Gastroesophageal sphincter (tissue), 4 donors: ENCODE data around the gene AMPD2. TPM values are rescaled to one million over a fixed set of nuclear protein-coding genes. Genes with fewer than 3 reads are reported as not detected.
"Not testable (repeated sequence)": the region's sequence is repeated elsewhere in the genome, so short reads cannot be mapped to it uniquely, and the experiment has no call there.

Experiments used
- ATAC-seq: fragments of 150-250 bp; one replicate; pipeline ENCODE4 v1.9.1; 2016; ENCODE audit warnings: mild to moderate bottlenecking, moderate library complexity
- H3K27ac ChIP-seq, 4 donors: fragments of 200-600 bp; sonication (generic) in 3 of 4; 1 replicate in 3 of 4; 2 replicates in 1 of 4; pipeline ENCODE4 v1.5.1; 2016 to 2019
- H3K27me3 ChIP-seq: fragments of 200-600 bp; sonication (generic); one replicate; pipeline ENCODE4 v1.5.1; 2019
- H3K36me3 ChIP-seq, 2 donors: fragments of 200-600 bp; sonication (generic); one replicate each; pipeline ENCODE4 v1.5.1; 2019; ENCODE audit warnings: control low read depth in 1 of 2
- H3K4me1 ChIP-seq, 3 donors: fragments of 200-600 bp; sonication (generic); 1 replicate in 2 of 3; 2 replicates in 1 of 3; pipeline ENCODE4 v1.5.1; 2016 to 2019; ENCODE audit warnings: control low read depth in 2 of 3
- H3K4me3 ChIP-seq, 2 donors: fragments of 200-600 bp; sonication (generic); one replicate each; pipeline ENCODE4 v1.5.1; 2019; ENCODE audit warnings: mild to moderate bottlenecking in 1 of 2, moderate library complexity in 1 of 2
- H3K9me3 ChIP-seq, 3 donors: fragments of 200-600 bp; sonication (generic); one replicate each; pipeline ENCODE4 v1.5.1; 2017 to 2019; ENCODE audit warnings: control low read depth in 2 of 3
- CTCF ChIP-seq, 4 experiments: fragments of 200-600 bp in 2 of 4; fragments of 450-650 bp in 2 of 4; sonication (generic) in 1 of 4; IDR thresholded peaks; one replicate each; pipeline ENCODE4 v1.5.1; 2017 to 2019; ENCODE audit warnings: antibody characterized with exemption in 4 of 4, mild to moderate bottlenecking in 2 of 4, moderate library complexity in 2 of 4
- EP300 ChIP-seq: sonication (generic); formaldehyde crosslinking; IDR thresholded peaks from one replicate; pipeline ENCODE4 v1.6.1; 2017; ENCODE audit warnings: antibody characterized with exemption, mild to moderate bottlenecking
- POLR2A ChIP-seq, 2 donors: fragments of 450-650 bp; IDR thresholded peaks; one replicate each; pipeline ENCODE4 v1.6.1; 2017; ENCODE audit warnings: antibody characterized with exemption in 2 of 2, mild to moderate bottlenecking in 2 of 2, moderate library complexity in 1 of 2
- POLR2AphosphoS5 ChIP-seq: sonication (generic); formaldehyde crosslinking; IDR thresholded peaks from one replicate; pipeline ENCODE4 v1.6.1; 2017; ENCODE audit warnings: antibody characterized with exemption
- WGBS, 2 donors: methylation state at CpG; one replicate each; pipeline ENCODE4 v1.1.5; 2018; ENCODE audit warnings: low coverage in 1 of 2; 5-methylcytosine and 5-hydroxymethylcytosine counted together
- total RNA-seq, 4 donors: library from RNA; depleted of rRNA; stranded (reverse); fragments of >200 nt; gene quantifications; one replicate each; pipeline ENCODE4 v1.1.0, GENCODE V29; 2016

The AMPD2 gene
- total RNA-seq, 4 donors from 2014 or later: 28.9 to 38.0 (median 35.6) TPM

GRCh38 chr1:109657395-109657794 lies 37.8 kb downstream of the AMPD2 start:
- 100% methylated on average over 1 of the region's 4 CpGs; no CpG with 5 or more reads in 1 of the 2 donors for WGBS, 2 donors
- Histone ChIP-seq H3K27me3 (no peaks in the 10 kb centered on the region), H3K4me1 (peaks cover 0 to 29% (median 11%) of the 10 kb centered on the region in 3 donors), H3K27ac (peak overlapping the region in 3 of 4 donors; percentile 88 to 90 (median 89)), H3K4me3 (no peak overlapping the region), H3K36me3 (peaks cover 0 to 45% of the 10 kb centered on the region in 2 donors), H3K9me3 (no peaks in the 10 kb centered on the region)
- TF ChIP-seq EP300 (no peak), POLR2A (IDR thresholded peaks at IDR 0.05) (no peak), CTCF (IDR thresholded peaks at IDR 0.05) (no peak)
- no peak for ATAC-seq

GRCh38 chr1:109657970-109658369 lies 38.3 kb downstream of the AMPD2 start:
- peaks cover 0 to 51% of the 10 kb centered on the region in 2 donors for H3K36me3 ChIP-seq
- no peaks in the 10 kb centered on the region for H3K27me3 ChIP-seq
- peak overlapping the region in 1 of 4 donors; percentile 90 for H3K27ac ChIP-seq
- TF ChIP-seq POLR2A (IDR thresholded peaks at IDR 0.05) (no peak), CTCF (IDR thresholded peaks at IDR 0.05) (no peak), EP300 (no peak), POLR2AphosphoS5 (no peak)
- no peak for ATAC-seq
- WGBS, 2 donors: 68 to 88% methylated on average over 4 to 7 of the region's 7 CpGs
- H3K4me1 ChIP-seq: peaks cover 0 to 29% (median 11%) of the 10 kb centered on the region in 3 donors
- H3K9me3 ChIP-seq: no peaks in the 10 kb centered on the region
- H3K4me3 ChIP-seq: no peak overlapping the region

- no peak for ATAC-seq
- no peak for TF ChIP-seq EP300
- TF ChIP-seq POLR2A (IDR thresholded peaks at IDR 0.05): no peak
- no peak for TF ChIP-seq CTCF (IDR thresholded peaks at IDR 0.05)
- no peak for TF ChIP-seq POLR2AphosphoS5
- Histone ChIP-seq H3K27me3 (no peaks in the 10 kb centered on the region), H3K9me3 (no peaks in the 10 kb centered on the region), H3K4me3 (no peak overlapping the region), H3K27ac (no peak overlapping the region), H3K4me1 (peaks cover 0 to 29% (median 11%) of the 10 kb centered on the region in 3 donors), H3K36me3 (peaks cover 0 to 51% of the 10 kb centered on the region in 2 donors)
- 36 to 56% methylated on average over 2 of the region's 3 CpGs for WGBS, 2 donors
Observed at GRCh38 chr1:109658533-109659042, 39.0 kb downstream of the AMPD2 start.

GRCh38 chr1:109659145-109659544 lies 39.5 kb downstream of the AMPD2 start:
- Histone ChIP-seq H3K4me3 (no peak overlapping the region), H3K27me3 (no peaks in the 10 kb centered on the region), H3K4me1 (peaks cover 0 to 29% (median 11%) of the 10 kb centered on the region in 3 donors), H3K27ac (no peak overlapping the region), H3K36me3 (peaks cover 0 to 51% of the 10 kb centered on the region in 2 donors), H3K9me3 (no peaks in the 10 kb centered on the region)
- WGBS, 2 donors: 29 to 56% methylated on average over 2 of the region's 2 CpGs
- TF ChIP-seq POLR2A (IDR thresholded peaks at IDR 0.05): no peak
- no peak for TF ChIP-seq CTCF (IDR thresholded peaks at IDR 0.05)
- TF ChIP-seq EP300: no peak
- TF ChIP-seq POLR2AphosphoS5: no peak
- ATAC-seq: no peak

GRCh38 chr1:109659997-109660690 lies 40.5 kb downstream of the AMPD2 start:
- no peaks in the 10 kb centered on the region for H3K9me3 ChIP-seq
- H3K4me3 ChIP-seq: no peak overlapping the region
- peaks cover 0 to 55% of the 10 kb centered on the region in 2 donors for H3K36me3 ChIP-seq
- peaks cover 0 to 19% (median 6%) of the 10 kb centered on the region in 3 donors for H3K4me1 ChIP-seq
- no peak for ATAC-seq
- TF ChIP-seq CTCF (IDR thresholded peaks at IDR 0.05) (no peak), POLR2AphosphoS5 (no peak), POLR2A (IDR thresholded peaks at IDR 0.05) (no peak), EP300 (no peak)
- H3K27ac ChIP-seq: no peak overlapping the region
- no peaks in the 10 kb centered on the region for H3K27me3 ChIP-seq
- WGBS, 2 donors: 86 to 90% methylated on average over 1 to 2 of the region's 5 CpGs

- not testable (repeated sequence) for H3K27ac ChIP-seq, H3K4me3 ChIP-seq, ATAC-seq, H3K27me3 ChIP-seq, H3K9me3 ChIP-seq
- peaks cover 0 to 14% (median 3%) of the 10 kb centered on the region in 3 donors for H3K4me1 ChIP-seq
- 100% methylated on average over 1 of the region's 4 CpGs; no CpG with 5 or more reads in 1 of the 2 donors for WGBS, 2 donors
- H3K36me3 ChIP-seq: peaks cover 0 to 60% of the 10 kb centered on the region in 2 donors
Observed at GRCh38 chr1:109660691-109661026, 41.0 kb downstream of the AMPD2 start.
